Osteoblast (primary cell): ENCODE results near the gene NUP205. TPM values are rescaled to one million over a fixed set of nuclear protein-coding genes. Genes with fewer than 3 reads are reported as not detected.
"Not testable (repeated sequence)": the region's sequence is repeated elsewhere in the genome, so short reads cannot be mapped to it uniquely, and the experiment has no call there.

ENCODE experiments used
- DNase-seq: peaks from one replicate; pipeline ENCODE4 v3.0.0; 2011; ENCODE audit warnings: low spot score, mixed read lengths; ENCODE audit not compliant: insufficient read length; ENCODE audit errors: missing footprints
- H2AFZ ChIP-seq: 2 replicates; pipeline ENCODE4 v1.6.0; 2011; ENCODE audit warnings: mild to moderate bottlenecking, low read length
- H3K27ac ChIP-seq: 2 replicates; pipeline ENCODE4 v1.5.1; 2011; ENCODE audit warnings: mild to moderate bottlenecking, low read depth, low read length, moderate library complexity
- H3K27me3 ChIP-seq: 2 replicates; pipeline ENCODE4 v1.6.0; 2012; ENCODE audit warnings: mild to moderate bottlenecking, control low read depth, inconsistent platforms, low read length, moderate library complexity; ENCODE audit not compliant: insufficient read depth
- H3K36me3 ChIP-seq: 2 replicates; pipeline ENCODE4 v1.5.1; 2011; ENCODE audit warnings: mild to moderate bottlenecking, low read length, control low read depth, moderate library complexity; ENCODE audit not compliant: insufficient read depth
- H3K4me1 ChIP-seq: 2 replicates; pipeline ENCODE4 v1.5.1; 2011; ENCODE audit warnings: mild to moderate bottlenecking, low read length, control low read depth, moderate library complexity; ENCODE audit not compliant: insufficient read depth
- H3K4me2 ChIP-seq: 2 replicates; pipeline ENCODE4 v1.6.0; 2011; ENCODE audit warnings: mild to moderate bottlenecking, low read length; ENCODE audit not compliant: insufficient read depth
- H3K4me3 ChIP-seq: fragments of 200-600 bp; sonication (generic); 3 replicates; pipeline ENCODE4 v1.5.1; 2012; ENCODE audit warnings: mild to moderate bottlenecking, low read length, inconsistent platforms; ENCODE audit not compliant: insufficient read depth
- H3K79me2 ChIP-seq: 2 replicates; pipeline ENCODE4 v1.6.0; 2012; ENCODE audit warnings: mild to moderate bottlenecking, low read length, control low read depth, inconsistent platforms; ENCODE audit not compliant: insufficient read depth
- H3K9me3 ChIP-seq: 2 replicates; pipeline ENCODE4 v1.5.1; 2011; ENCODE audit warnings: low read depth, low read length, control low read depth
- H4K20me1 ChIP-seq: 2 replicates; pipeline ENCODE4 v1.6.0; 2012; ENCODE audit warnings: mild to moderate bottlenecking, low read length, control low read depth; ENCODE audit not compliant: insufficient read depth
- total RNA-seq: library from RNA; depleted of rRNA; stranded (reverse); fragments of >200 nt; gene quantifications from 2 replicates; pipeline ENCODE4 v1.2.3, GENCODE V29; 2012
- TF ChIP-seq, protein P1 (sequence below): IDR thresholded peaks from 2 replicates; pipeline ENCODE4 v1.5.1; 2011; ENCODE audit warnings: mild to moderate bottlenecking, low read depth, low read length, moderate library complexity; ENCODE audit errors: extremely low read depth

The NUP205 gene
- total RNA-seq, 1 donor: 33.7 TPM

DNA sequence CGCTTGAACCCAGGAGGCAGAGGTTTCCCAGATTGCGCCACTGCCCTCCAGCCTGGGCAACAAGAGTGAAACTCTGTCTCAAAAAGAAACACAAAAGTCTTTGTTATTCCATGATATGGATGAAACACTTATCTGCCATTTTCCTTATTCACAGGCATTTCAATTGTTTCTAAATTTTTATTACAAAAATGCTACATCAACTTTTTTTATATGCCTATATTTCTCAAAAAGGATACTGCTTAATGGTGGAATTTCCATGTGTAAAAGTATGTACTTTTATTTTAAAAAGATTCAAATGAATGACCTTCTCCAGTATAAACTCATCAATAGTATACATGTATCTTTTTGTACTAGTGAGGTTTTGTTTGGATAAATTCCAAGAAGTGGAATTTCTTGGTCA, 62.7 kb downstream of the NUP205 start:
- Histone ChIP-seq H3K27me3 (no peaks in the 10 kb centered on the region), H3K36me3 (peaks cover 42% of the 10 kb centered on the region), H4K20me1 (no peaks in the 10 kb centered on the region), H3K4me2 (peak overlapping the region; percentile 72), H3K27ac (peak overlapping the region; percentile 42), H3K4me3 (no peak overlapping the region), H3K9me3 (no peaks in the 10 kb centered on the region), H3K4me1 (peaks cover 14% of the 10 kb centered on the region), H3K79me2 (no peaks in the 10 kb centered on the region), H2AFZ (no peak overlapping the region)
- TF ChIP-seq, protein P1, sequence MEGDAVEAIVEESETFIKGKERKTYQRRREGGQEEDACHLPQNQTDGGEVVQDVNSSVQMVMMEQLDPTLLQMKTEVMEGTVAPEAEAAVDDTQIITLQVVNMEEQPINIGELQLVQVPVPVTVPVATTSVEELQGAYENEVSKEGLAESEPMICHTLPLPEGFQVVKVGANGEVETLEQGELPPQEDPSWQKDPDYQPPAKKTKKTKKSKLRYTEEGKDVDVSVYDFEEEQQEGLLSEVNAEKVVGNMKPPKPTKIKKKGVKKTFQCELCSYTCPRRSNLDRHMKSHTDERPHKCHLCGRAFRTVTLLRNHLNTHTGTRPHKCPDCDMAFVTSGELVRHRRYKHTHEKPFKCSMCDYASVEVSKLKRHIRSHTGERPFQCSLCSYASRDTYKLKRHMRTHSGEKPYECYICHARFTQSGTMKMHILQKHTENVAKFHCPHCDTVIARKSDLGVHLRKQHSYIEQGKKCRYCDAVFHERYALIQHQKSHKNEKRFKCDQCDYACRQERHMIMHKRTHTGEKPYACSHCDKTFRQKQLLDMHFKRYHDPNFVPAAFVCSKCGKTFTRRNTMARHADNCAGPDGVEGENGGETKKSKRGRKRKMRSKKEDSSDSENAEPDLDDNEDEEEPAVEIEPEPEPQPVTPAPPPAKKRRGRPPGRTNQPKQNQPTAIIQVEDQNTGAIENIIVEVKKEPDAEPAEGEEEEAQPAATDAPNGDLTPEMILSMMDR: no peak
- no peak for DNase-seq

DNA sequence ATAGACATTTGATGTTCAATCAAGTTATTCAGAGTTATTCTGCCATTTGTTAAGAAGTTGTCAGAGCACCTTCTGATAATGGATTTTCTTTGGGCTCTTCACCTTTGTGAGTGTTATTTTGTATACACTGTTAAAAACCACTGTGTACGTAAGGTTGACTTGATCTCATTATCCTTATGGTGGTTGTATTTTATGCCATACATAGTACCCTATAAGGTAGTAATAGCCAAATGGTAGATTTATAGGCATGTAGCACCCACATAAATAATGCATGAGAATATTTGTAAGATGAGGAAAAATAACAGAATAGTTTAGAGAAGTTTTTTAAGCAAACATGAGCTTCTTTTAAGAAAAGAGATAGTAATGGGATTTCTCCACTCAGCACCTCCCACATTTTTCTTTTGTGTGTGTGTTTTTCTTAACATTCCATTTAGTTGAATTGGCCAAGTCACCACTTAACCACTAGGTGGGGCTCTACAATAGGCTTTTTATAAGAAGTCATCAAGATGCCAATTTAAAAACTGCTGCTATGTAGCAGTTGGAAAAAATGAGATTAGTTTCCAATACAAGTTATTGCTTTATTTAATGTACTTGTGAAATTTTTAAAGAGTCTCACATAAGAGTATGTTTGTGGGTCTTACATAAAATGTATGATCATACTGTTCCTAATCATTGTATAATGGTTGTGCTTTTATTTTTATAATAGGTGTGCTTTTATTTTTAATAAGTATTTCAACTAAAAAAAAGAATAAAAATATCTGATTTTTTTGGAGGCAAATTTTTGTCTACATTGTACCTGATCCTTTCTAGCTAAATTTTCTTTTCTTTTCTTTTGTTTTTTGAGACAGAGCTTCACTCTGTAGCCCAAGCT, 63.5 kb downstream of the NUP205 start:
- H2AFZ ChIP-seq: no peak overlapping the region

DNA sequence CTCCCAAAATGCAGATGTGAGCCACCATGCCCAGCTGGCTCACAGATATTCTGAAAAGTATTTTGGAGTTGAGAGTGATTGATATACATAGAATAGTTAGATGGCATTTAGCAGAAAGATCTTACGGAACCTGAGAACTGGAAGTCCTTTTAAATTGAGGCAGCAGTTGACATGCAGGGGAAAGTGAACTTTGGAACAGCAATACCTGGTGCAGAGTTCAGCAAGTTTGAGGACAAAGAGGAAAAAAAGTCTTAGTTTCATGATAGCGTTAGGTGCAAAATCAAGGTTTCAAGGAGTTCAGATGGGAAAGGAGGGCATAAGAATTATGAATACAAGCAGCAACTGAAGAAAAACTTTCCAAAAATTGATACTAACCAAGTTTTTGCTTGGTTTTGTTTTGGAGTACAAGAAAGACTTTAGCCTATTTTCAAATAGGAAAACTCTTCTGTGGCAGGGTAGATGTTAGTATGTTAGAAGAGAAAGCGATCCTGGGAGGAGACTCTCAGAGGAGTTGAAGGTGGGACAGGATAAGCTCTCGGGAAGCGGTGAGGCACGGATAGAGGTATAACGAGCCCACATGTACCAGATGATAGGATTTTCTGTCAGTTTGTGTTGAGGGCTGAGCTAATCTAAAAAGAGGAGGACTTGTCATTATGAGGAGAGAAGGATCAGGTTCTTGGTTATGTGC, 76.6 kb downstream of the NUP205 start:
- Histone ChIP-seq H2AFZ (no peak overlapping the region), H3K4me2 (no peak overlapping the region), H3K36me3 (peaks cover 27% of the 10 kb centered on the region), H3K4me3 (no peak overlapping the region), H3K79me2 (no peaks in the 10 kb centered on the region), H3K27ac (no peak overlapping the region), H3K27me3 (no peaks in the 10 kb centered on the region), H4K20me1 (no peaks in the 10 kb centered on the region), H3K9me3 (no peaks in the 10 kb centered on the region), H3K4me1 (no peaks in the 10 kb centered on the region)
- TF ChIP-seq, protein P1: no peak
- no peak for DNase-seq

More for the DNA sequence above, 63.5 kb downstream of the NUP205 start:
- peaks cover 11% of the 10 kb centered on the region for H3K4me1 ChIP-seq
- H3K79me2 ChIP-seq: no peaks in the 10 kb centered on the region
- H3K4me3 ChIP-seq: no peak overlapping the region
- H3K27me3 ChIP-seq: no peaks in the 10 kb centered on the region
- DNase-seq: peak; percentile 74
- peaks cover 45% of the 10 kb centered on the region for H3K36me3 ChIP-seq
- peak overlapping the region; percentile 42 for H3K27ac ChIP-seq
- peak overlapping the region; percentile 72 for H3K4me2 ChIP-seq
- H3K9me3 ChIP-seq: no peaks in the 10 kb centered on the region
- TF ChIP-seq, protein P1: peak; percentile 89
- H4K20me1 ChIP-seq: no peaks in the 10 kb centered on the region

DNA sequence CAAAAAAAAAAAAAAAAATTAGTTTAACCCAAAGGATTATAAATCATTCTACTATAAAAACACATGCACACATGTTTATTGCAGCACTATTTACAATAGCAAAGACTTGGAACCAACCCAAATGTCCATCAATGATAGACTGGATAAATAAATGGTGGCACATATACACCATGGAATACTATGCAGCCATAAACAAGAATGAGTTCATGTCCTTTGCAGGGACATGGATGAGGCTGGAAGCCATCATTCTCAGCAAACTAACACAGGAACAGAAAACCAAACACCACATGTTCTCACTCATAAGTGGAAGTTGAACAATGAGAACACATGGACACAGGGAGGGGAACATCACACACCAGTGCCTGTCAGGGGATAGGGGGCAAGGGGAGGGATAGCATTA, 82.0 kb downstream of the NUP205 start:
- not testable (repeated sequence) for H3K79me2 ChIP-seq, H3K4me3 ChIP-seq, H3K27ac ChIP-seq, H4K20me1 ChIP-seq, DNase-seq, H3K4me1 ChIP-seq, H3K27me3 ChIP-seq, H2AFZ ChIP-seq, H3K4me2 ChIP-seq, H3K9me3 ChIP-seq
- H3K36me3 ChIP-seq: peaks cover 30% of the 10 kb centered on the region
